ENCODE data around the gene GNGT1.
"Not testable (repeated sequence)": the region's sequence is repeated elsewhere in the genome, so short reads cannot be mapped to it uniquely, and the experiment has no call there.

The GNGT1 gene

DNA sequence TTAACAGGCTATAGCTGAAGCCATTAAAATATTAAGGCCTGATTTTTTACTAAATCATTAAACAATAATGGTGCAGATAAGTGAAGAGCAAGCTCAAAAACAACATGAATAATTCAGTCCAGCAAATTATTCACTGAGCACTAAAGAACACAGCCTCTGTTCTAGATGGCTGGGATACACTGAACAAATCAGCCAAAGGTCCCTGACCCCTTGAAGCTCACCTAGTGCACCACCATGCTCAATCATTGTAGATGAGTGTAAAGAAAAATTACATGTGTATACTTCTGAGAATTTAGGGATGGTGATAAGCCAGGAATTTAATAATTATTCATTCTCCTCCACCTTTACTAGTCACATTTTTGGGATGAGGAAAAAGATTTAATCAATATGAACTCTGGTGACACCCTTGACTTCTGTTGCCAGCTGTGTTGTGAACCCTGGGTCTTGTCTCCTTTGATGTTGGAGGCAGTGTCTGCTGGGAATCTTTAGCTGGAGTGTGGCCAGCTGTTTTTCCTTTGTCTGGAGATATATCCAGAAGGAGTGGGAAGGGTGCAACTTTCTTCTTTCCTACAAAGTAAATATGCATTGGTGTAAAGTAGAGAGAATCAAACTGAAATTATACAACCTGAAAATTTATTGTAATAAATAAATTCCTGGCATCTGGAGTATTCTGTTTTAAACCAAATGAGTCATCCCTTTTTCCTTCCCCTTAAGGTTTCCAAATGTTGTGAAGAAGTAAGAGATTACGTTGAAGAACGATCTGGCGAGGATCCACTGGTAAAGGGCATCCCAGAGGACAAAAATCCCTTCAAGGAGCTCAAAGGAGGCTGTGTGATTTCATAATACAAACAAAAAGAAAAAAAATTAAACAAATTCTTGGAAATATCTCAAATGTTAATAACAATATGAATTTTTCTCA lies 4.0 kb downstream of the GNGT1 start:
- DNase-seq = no peak

DNA sequence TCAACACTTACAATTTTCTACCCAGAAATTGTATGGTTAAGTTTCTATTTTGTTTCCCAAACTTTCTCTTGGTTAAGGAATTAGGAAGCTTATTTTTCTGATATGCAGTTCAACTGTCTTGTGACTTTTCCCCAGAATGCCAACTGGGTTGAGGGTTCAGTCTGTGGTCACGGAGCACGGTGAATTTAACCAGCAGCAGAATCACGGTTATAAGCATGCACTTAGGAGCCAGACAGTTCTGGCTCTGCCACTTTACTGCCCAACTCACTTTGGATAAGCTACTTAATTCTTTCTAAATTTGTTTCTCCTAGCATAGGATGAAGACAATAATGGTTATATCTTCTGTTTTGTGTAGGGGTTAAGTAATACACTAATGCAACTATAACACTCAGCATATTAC lies 4.9 kb downstream of the GNGT1 start:
- DNase-seq = not testable (repeated sequence)

- not testable (repeated sequence) for DNase-seq
These were observed 5.3 kb downstream of the GNGT1 start for GRCh38 chr7:93911661-93912060.

DNA sequence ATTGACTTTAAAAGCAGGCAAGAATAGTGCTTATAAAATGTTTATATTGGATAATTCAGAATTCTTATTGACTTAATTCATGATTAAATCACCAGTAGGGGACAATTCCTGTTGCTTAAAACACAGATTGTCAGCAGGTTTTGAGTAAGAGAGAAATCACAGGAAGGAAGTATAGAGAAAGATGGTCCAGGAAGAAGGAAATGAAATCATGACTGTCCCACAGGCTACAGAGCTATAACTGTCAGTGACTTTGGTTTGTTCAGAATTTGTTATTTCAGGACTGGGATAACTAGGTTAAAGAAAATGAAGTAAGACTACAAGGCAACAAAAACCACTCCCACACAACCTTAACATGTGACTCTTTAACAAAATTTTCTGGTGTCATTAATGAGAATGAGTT lies 6.8 kb downstream of the GNGT1 start:
- DNase-seq = no peak

- no peak for DNase-seq
These were observed 8.3 kb downstream of the GNGT1 start for GRCh38 chr7:93914581-93915066.

- DNase-seq = not testable (repeated sequence)
These were observed 9.0 kb downstream of the GNGT1 start for GRCh38 chr7:93915206-93915842.

DNA sequence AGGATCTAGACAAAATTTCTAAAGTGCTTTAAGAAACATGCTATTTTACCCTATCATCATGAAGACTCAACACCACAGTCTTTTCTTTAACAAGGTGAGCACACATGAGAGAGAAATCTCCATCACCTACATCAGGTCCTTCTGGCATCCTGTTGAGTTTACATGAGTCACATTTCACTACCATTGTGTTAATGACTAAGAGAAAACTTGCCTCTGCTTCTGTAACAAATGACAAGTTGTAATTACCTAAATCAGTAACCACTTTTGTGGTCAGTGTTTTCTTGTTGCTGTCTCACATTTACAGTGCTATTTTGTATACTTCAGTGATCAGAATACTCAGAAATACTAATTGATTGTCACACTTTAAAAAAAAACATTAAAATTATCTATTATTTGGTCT lies 9.5 kb downstream of the GNGT1 start:
- not testable (repeated sequence) for DNase-seq

GRCh38 chr7:93916315-93916714 lies 9.9 kb downstream of the GNGT1 start:
- not testable (repeated sequence) for DNase-seq

DNA sequence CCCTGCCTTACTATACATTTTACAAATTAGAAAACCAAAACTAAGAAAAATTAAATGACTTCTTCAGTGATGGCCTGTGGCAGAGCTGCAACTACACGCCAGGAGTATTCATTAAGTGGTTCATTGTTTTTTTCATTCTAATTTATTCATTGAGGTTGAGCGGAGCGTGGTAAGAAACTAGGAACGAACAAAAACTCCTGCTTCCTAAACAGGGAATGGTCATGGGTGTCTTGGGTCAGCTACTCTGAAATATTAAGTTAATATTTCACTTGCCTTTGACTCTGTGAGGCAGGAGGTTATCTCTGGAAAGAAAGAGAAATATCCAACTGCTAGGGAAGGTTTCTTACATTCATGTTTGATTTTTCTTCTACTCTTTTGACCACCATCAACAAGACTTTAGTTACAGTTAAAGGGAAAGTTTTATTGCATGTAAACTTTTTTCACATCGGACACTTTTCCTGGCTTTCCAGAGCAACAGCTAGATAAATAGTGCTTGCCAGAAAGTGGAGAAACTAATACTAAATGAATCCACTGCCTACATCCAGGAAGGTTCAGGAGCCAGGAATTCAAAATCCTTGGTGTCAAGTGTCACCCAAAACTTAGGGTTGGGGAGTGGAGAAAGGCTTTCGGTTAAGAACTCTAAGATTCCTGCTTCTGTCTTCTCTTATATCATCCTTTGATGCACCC lies 14.3 kb downstream of the GNGT1 start:
- DNase-seq = no peak

DNA sequence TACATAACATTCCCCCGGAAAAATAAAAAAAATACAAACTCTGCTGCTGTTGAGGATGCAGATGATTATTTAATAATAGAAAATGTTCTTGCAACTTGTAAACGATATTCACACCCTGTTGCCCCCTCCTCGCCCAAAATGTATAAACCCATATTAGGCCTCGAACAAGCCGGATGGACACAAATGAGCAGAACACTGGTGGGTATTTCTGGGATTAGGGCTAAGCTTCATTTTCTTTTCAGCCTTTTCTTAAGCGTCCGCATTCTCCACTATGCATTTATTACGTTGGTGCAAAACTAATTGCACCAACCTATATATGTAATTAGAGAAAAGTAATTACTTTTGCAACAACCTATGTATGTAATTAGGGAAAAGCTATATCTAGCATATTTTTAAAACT lies 14.8 kb downstream of the GNGT1 start:
- DNase-seq = no peak

DNA sequence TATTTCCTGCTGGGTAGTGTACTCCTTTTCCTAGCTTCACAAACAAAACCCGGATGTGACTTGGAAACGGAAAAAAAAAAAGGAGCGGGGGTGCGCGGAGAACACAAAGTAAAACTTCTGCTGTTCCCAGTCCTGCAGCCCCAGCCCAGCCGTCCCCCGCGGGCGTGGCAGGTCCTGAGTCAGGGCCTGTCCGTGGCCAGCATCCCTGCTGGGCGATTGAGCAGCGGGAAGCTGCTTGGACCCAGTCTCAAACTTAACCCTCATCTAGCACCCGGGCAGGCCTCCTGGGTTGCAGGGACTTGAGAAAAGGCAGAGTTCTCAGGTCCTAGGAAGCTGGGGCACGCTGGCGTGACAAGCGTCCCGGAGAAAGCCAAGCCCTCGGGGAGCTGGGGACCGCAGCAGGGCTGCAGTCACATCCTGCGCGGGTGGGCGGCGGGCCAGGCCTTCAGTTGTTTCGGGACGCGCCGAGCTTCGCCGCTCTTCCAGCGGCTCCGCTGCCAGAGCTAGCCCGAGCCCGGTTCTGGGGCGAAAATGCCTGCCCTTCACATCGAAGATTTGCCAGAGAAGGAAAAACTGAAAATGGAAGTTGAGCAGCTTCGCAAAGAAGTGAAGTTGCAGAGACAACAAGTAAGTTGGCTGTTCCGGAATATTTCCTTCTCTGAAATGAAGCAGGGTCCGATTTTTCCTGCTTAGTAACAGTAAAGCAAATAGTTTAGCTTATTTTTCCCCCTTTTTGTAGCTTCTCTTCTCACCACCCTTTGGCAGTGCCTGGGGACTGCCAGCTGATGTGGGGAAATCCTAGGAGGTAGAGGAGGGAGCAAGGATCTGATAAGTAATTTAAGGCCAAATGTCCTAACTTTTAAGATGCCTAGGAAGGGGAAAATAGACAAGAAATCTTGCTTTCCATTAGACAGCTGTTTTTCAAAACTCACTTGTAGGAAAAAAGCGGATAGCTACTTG lies 15.5 kb downstream of the GNGT1 start, which contains the start of gene GNG11:
Gene GNG11 (plus strand): TSS at position 129 of the 960 bp plus-strand sequence. CDS start 403 bp downstream, at position 532.
- no peak for DNase-seq

- DNase-seq = no peak
These were observed 16.9 kb downstream of the GNGT1 start for GRCh38 chr7:93923296-93923695.

DNA sequence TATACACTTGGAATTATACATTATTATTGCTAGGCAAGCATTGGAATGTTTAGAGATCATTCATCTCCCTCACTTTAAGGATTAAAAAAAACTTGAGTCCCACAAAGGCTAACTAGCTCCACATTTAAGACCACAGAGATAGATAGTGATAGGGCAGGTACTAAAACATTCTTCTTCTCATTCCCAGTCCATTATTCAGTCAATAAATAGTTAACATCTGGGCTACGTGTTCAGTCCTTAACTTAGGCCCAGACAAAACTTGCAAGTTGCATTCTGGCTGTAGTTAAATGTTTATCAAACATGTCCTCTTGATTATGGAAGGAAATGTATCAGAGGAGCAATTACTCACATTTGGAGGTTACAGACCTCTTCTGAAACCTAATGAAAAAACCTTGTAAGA lies 17.6 kb downstream of the GNGT1 start:
- DNase-seq = no peak

- no peak for DNase-seq
These were observed 20.4 kb downstream of the GNGT1 start for GRCh38 chr7:93926800-93927199.

DNA sequence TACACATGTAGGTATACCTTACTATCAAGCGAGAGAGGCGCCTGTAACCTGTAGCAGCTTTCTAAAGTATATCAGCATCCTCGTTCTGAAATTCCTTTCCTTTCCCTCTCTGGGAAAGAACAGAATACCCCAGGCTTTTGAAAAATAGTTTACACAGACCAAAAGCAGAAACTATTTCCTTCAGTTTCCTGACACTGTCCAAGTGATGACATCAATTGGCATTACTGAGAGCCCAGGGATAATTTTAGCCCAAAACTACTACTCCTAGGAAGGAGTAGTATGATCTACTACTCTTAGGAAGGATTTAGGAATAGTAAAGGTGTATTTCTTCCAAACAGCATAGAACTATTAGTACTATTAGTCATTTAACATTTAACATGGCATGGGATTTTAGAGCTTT lies 21.2 kb downstream of the GNGT1 start:
- DNase-seq = no peak

DNA sequence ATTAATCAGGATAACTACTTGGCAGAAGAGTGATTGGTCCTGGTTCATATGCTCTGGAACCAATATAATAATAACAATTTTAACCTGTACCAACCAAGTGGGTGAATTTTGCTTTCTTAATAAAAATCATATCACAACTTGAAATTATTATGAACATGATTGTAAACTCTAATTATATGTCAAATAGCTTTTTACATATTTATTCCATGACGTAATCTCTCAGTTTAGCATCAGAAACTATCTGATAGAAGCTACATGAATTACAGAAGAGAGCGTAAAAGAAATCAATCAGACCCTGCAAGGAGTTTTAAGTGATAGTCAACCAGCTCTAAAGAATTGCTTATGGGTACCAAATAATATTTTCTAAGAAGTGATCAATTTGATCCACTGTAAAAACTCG lies 25.3 kb downstream of the GNGT1 start:
- no peak for DNase-seq

DNA sequence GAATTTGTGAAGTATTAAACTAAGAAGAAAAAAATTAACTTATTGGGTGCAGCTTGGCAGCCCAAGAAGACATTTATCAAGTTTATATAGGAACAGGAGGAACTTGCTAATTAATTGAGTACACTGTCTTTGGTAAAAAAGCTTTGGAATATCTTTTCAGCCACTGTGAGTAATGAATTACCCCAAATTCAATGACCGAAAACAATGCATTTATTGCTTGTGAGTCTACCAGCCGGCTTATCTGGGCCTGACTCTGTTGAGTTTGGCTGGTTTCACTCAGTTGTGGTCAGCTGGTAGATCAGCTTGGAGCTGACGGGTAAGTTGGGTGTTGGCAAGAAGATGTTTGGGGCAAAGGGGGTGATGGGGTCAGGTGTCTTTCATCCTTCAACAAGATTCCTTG lies 26.8 kb downstream of the GNGT1 start:
- no peak for DNase-seq

- DNase-seq = no peak
These were observed 28.7 kb downstream of the GNGT1 start for GRCh38 chr7:93935102-93935501.

GRCh38 chr7:93937818-93938217 lies 31.5 kb downstream of the GNGT1 start:
- no peak for DNase-seq

DNA sequence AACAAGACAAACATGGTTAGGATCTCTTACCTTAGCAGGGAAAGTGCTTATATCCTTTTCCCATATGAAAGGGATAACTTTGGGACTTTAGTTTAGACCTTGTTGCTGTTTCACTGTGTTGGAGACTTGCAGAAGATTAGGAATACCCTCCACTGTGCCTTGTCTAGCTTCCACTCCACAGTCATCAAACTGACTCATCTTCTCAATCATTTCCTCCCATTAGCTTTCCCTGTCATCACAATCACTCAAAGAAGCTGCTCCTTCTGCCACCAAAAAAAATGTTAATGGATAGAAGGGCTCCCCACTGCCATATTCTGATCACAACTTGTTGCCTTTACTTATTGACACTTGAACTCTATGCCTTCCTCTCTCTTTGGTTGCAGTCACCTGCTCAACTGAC lies 31.9 kb downstream of the GNGT1 start:
- no peak for DNase-seq

DNA sequence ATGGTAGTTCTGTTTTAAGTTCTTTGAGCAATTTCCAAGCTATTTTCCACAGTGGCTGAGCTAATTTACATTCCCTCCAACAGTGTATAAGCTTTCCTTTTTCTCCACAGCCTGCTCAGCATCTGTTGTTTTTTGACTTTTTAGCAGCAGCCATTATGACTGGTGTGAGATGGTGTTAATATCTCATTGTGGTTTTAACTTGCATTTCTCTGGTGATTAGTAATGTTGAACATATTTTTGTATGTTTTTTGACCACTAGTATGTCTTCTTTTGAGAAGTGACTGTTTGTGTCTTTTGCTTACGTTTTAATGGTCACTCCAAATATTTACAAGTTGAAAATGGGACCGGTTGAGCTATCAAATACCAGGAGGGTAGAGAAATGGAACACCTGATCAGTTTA lies 35.6 kb downstream of the GNGT1 start:
- DNase-seq = no peak

- no peak for DNase-seq
These were observed 37.6 kb downstream of the GNGT1 start for GRCh38 chr7:93943816-93944540.

Data from CD4-positive, alpha-beta T cell treated with Interleukin-12 subunit alpha and Interleukin-12 subunit beta, for 1 hour (primary cell).